ENCODE data around the gene SERINC5. TPM values are rescaled to one million over a fixed set of nuclear protein-coding genes. Genes with fewer than 3 reads are reported as not detected.
A peak's percentile ranks its signal among the peaks of the same experiment; 100 is the strongest.
"Not testable (repeated sequence)": the region's sequence is repeated elsewhere in the genome, so short reads cannot be mapped to it uniquely, and the experiment has no call there.

The SERINC5 gene
- total and polyA plus RNA-seq, 12 donors = 14.4 to 258 (median 88.0) TPM

DNA sequence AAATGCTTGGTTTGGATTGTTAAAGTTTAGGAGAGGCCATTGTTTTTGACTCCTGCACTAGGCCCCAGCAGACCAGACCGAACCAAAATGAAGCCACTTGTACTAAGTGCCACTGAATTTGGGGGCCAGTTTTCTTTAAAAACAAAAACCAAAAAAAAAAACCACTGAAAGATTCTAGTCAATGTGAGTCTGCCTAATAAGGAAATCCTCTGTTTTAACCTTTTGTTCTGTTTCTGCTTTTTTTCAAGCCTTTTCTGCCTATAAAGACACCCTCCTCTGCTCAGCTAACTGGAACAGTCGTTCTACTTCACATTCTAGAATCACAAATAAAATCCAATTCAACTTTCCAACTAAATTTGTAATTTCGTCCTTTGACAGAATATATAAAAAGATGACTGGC is 64.9 kb downstream of the SERINC5 start:
- WGBS, 4 donors = 54 to 75% (median 65%) methylated on average over 3 of the region's 3 CpGs
- Histone ChIP-seq H3K27me3 (no peaks in the 10 kb centered on the region), H3K4me3 (no peak overlapping the region), H3K27ac (peak overlapping the region in 3 of 5 donors; percentile 48 to 83 (median 54)), H3K9me3 (replicated peaks in 1 of 3) (no peaks in the 10 kb centered on the region), H3K36me3 (replicated peaks in 1 of 2) (no peaks in the 10 kb centered on the region), H3K4me1 (replicated peaks in 1 of 2) (peaks cover 51 to 78% of the 10 kb centered on the region in 2 donors)
- DNase-seq = no peak
- intact Hi-C loops (cut with DNase I) = no loop called here
- no peak for TF ChIP-seq POLR2A (IDR thresholded peaks at IDR 0.05)
- no peak for TF ChIP-seq CTCF (IDR thresholded peaks at IDR 0.05)

DNA sequence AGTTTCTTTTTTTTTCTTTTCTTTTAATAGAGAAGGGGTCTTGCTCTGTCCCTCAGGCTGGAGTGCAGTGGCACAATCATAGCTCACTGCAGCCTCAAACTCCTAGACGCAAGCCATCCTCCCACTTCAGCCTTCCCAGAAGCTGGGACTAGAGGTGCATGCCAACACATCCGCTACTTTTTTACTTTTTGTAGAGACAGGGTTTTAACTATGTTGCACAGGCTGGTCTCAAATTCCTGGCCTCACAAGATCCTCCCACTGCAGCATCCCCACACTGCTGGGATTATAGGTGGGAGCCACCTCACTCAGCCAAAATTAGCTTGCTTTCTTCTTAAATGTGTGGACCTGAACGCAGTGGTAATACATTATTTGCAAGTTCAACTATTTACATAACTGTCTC is 66.1 kb downstream of the SERINC5 start:
- Histone ChIP-seq H3K36me3 (replicated peaks in 1 of 2) (no peaks in the 10 kb centered on the region), H3K4me1 (replicated peaks in 1 of 2) (peaks cover 50 to 76% of the 10 kb centered on the region in 2 donors), H3K4me3 (peak overlapping the region in 1 of 4 donors; percentile 16), H3K9me3 (replicated peaks in 1 of 3) (no peaks in the 10 kb centered on the region), H3K27ac (peak overlapping the region in 2 of 5 donors; percentile 10 to 36), H3K27me3 (no peaks in the 10 kb centered on the region)
- 56 to 83% (median 78%) methylated on average over 3 of the region's 3 CpGs for whole genome bisulfite sequencing, 4 donors
- intact Hi-C loops (cut with DNase I) = no loop called here
- no peak for DNase-seq
- TF ChIP-seq POLR2A (IDR thresholded peaks at IDR 0.05) (no peak), CTCF (IDR thresholded peaks at IDR 0.05) (no peak)

DNA sequence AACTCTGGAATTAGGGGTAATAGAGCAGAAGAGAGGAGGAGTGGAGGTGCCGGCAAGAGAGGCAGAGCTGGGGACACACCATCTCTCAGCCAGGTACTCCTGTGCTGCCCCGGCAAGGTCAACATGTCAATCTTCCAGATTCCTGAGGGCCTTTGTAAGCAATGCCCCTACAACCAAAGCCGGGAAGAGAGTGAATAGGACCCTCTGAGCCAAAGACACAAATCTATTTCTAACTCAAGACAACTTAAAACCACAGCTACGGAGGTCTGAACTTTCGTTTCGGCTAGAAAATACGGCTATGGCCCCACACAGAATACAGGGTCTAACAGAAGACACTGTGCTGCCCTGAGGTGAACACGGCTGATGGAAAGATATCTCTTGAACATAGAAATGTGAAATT is 66.6 kb downstream of the SERINC5 start:
- peaks cover 49 to 76% of the 10 kb centered on the region in 2 donors for H3K4me1 ChIP-seq (replicated peaks in 1 of 2)
- H3K9me3 ChIP-seq (replicated peaks in 1 of 3) = no peaks in the 10 kb centered on the region
- no peaks in the 10 kb centered on the region for H3K27me3 ChIP-seq
- H3K36me3 ChIP-seq (replicated peaks in 1 of 2) = no peaks in the 10 kb centered on the region
- WGBS, 4 donors = 45 to 69% (median 55%) methylated on average over 8 of the region's 8 CpGs
- TF ChIP-seq CTCF (IDR thresholded peaks at IDR 0.05) (no peak), POLR2A (IDR thresholded peaks at IDR 0.05) (no peak)
- DNase-seq = no peak
- H3K27ac ChIP-seq = peak overlapping the region in 4 of 5 donors; percentile 10 to 68 (median 25)
- H3K4me3 ChIP-seq = peak overlapping the region in 1 of 4 donors; percentile 16
- intact Hi-C loops (cut with DNase I) = no loop called here

GRCh38 chr5:80187421-80188090 is 68.3 kb downstream of the SERINC5 start:
- no peak for DNase-seq
- Histone ChIP-seq H3K36me3 (replicated peaks in 1 of 2) (no peaks in the 10 kb centered on the region), H3K27ac (peak overlapping the region in 2 of 5 donors; percentile 7 to 17), H3K4me3 (no peak overlapping the region), H3K4me1 (replicated peaks in 1 of 2) (peaks cover 38 to 66% of the 10 kb centered on the region in 2 donors), H3K27me3 (no peaks in the 10 kb centered on the region), H3K9me3 (replicated peaks in 1 of 3) (no peaks in the 10 kb centered on the region)
- TF ChIP-seq CTCF (IDR thresholded peaks at IDR 0.05) = no peak
- no peak for TF ChIP-seq POLR2A (IDR thresholded peaks at IDR 0.05)
- 85 to 88% (median 86%) methylated on average over 6 of the region's 6 CpGs for WGBS, 4 donors
- intact Hi-C loops (cut with DNase I) = no loop called here

GRCh38 chr5:80185535-80185934 is 70.3 kb downstream of the SERINC5 start:
- intact Hi-C loops (cut with DNase I); H3K27me3 ChIP-seq; H3K9me3 ChIP-seq (replicated peaks in 1 of 3); H3K36me3 ChIP-seq (replicated peaks in 1 of 2); H3K4me3 ChIP-seq; DNase-seq: not testable (repeated sequence)
- Histone ChIP-seq H3K4me1 (replicated peaks in 1 of 2) (peaks cover 38 to 64% of the 10 kb centered on the region in 2 donors), H3K27ac (peak overlapping the region in 2 of 5 donors; percentile 26 to 67)
- WGBS, 4 donors = 90 to 94% (median 90%) methylated on average over 9 of the region's 9 CpGs

Data from adrenal gland (tissue), 12 donors.